ENCODE data around the gene C16orf78. TPM values are rescaled to one million over a fixed set of nuclear protein-coding genes. Genes with fewer than 3 reads are reported as not detected.

C16orf78 gene
- total and polyA plus RNA-seq, 2 of the 8 experiments (the other 6 are each of a cell fraction or from before 2014, with no cell fraction given) = not detected

GRCh38 chr16:49356728-49357488 is 16.7 kb upstream of the C16orf78 start:
- H2BK12ac ChIP-seq (ENCODE audit: low read depth, low read length) = no peak overlapping the region
- peaks cover 0 to 4% (median 0%) of the 10 kb centered on the region in 4 experiments; a peak in 3 of 7 replicates for H3K4me1 ChIP-seq (replicated peaks in 1 of 4; ENCODE audit: control insufficient read depth in 3 of 4, insufficient read depth in 4 of 4, low read length in 3 of 4)
- H3K4ac ChIP-seq (replicated peaks; ENCODE audit: insufficient read length, low read depth, low read length) = no peak overlapping the region
- no peak overlapping the region for H4K8ac ChIP-seq (ENCODE audit: extremely low read depth, insufficient read depth, low read length)
- H3K4me2 ChIP-seq (ENCODE audit: insufficient read depth in 1 of 2, low read depth in 2 of 2, low read length in 2 of 2) = no peak overlapping the region
- H2AK5ac ChIP-seq (ENCODE audit: low read depth, low read length) = no peak overlapping the region
- H2BK5ac ChIP-seq (ENCODE audit: low read depth, low read length) = no peak overlapping the region; the same call in 1 of the 2 replicates
- no peak overlapping the region for H2BK20ac ChIP-seq (ENCODE audit: low read length)
- DNase-seq (ENCODE audit: low read depth in 1 of 2, low spot score in 2 of 2) = no peak
- no peak overlapping the region for H3K9ac ChIP-seq (replicated peaks in 1 of 4; ENCODE audit: extremely low read depth in 1 of 4, low read depth in 3 of 4, low read length in 3 of 4)
- no peaks in the 10 kb centered on the region for H3K79me1 ChIP-seq (ENCODE audit: low read depth, low read length)
- no peaks in the 10 kb centered on the region for H3K36me3 ChIP-seq (ENCODE audit: control insufficient read depth in 2 of 4, insufficient read depth in 4 of 4, low read length in 3 of 4)
- no peak overlapping the region for H4K5ac ChIP-seq (ENCODE audit: insufficient read length, low read depth, low read length)
- H3K79me2 ChIP-seq (ENCODE audit: control insufficient read depth in 1 of 2, insufficient read depth in 2 of 2, low read length in 2 of 2) = no peaks in the 10 kb centered on the region
- H3K18ac ChIP-seq (ENCODE audit: extremely low read depth, low read length) = no peak overlapping the region
- no peak overlapping the region for H2AFZ ChIP-seq (ENCODE audit: low read length)
- no peaks in the 10 kb centered on the region for H3K9me3 ChIP-seq (ENCODE audit: insufficient read depth in 2 of 2, low read depth in 1 of 2, low read length in 1 of 2)
- H3K4me3 ChIP-seq (ENCODE audit: extremely low read depth in 1 of 4, insufficient read depth in 2 of 4, low read depth in 3 of 4, low read length in 4 of 4) = no peak overlapping the region
- H3K27ac ChIP-seq (ENCODE audit: low read depth, low read length) = no peak overlapping the region
- no peak overlapping the region for H3K56ac ChIP-seq (replicated peaks; ENCODE audit: insufficient read length, low read depth, low read length)
- H3K23ac ChIP-seq (ENCODE audit: insufficient read length) = no peak overlapping the region
- no peaks in the 10 kb centered on the region for H4K20me1 ChIP-seq (replicated peaks in 1 of 2; ENCODE audit: control insufficient read depth in 1 of 2, insufficient read depth in 2 of 2, low read length in 2 of 2)
- no peak overlapping the region for H3K14ac ChIP-seq (ENCODE audit: insufficient read length)
- WGBS, 2 experiments (ENCODE audit: extremely low coverage in 1 of 2, insufficient coverage in 1 of 2, insufficient read length in 1 of 2, insufficient replicate concordance in 2 of 2, low coverage in 1 of 2, low lambda C conversion rate in 2 of 2, missing lambda C conversion rate in 1 of 2) = 84% methylated on average over 19 of the region's 20 CpGs; no CpG with 5 or more reads in 1 of the 2 experiments
- no peak overlapping the region for H4K91ac ChIP-seq (replicated peaks; ENCODE audit: insufficient read length, low read length)
- no peak for FAIRE-seq
- no peak overlapping the region for H2BK120ac ChIP-seq (replicated peaks; ENCODE audit: low read depth, low read length)
- ChIA-PET POLR2A (ENCODE audit: partially characterized antibody) (interaction anchor here (3.1 kb wide), 1 partner anchor 10 kb away, joined by 12 read pairs; no protein-coding TSS in a partner anchor), CTCF (ENCODE audit: partially characterized antibody) (interaction anchor here (0.7 to 3.8 kb wide), 6 partner anchors 9 to 671 kb away, joined by 4 to 31 read pairs (median 8); partner anchors contain the start of gene C16orf78)
- no peak overlapping the region; the same call in 1 of the 2 replicates for H2BK15ac ChIP-seq (ENCODE audit: low read length)
- H3K23me2 ChIP-seq (ENCODE audit: low read depth, low read length) = no peaks in the 10 kb centered on the region
- H3K27me3 ChIP-seq (replicated peaks in 1 of 4; ENCODE audit: control insufficient read depth in 3 of 4, extremely low read depth in 1 of 4, insufficient read depth in 3 of 4, low read length in 3 of 4) = no peaks in the 10 kb centered on the region
- TF ChIP-seq TAF7 (optimal IDR thresholded peaks at IDR 0.05; ENCODE audit: borderline replicate concordance, low read depth, low read length) (no peak), JUN (IDR thresholded peaks at IDR 0.05; ENCODE audit: low read depth, low read length) (no peak), EZH2 (IDR thresholded peaks at IDR 0.05; ENCODE audit: low read depth, low read length, severe bottlenecking) (no peak), POU5F1 (IDR thresholded peaks at IDR 0.05; ENCODE audit: low read depth, low read length) (no peak), CHD2 (IDR thresholded peaks at IDR 0.05; ENCODE audit: low read length) (no peak), CREB1 (IDR thresholded peaks at IDR 0.05) (no peak), BRCA1 (IDR thresholded peaks at IDR 0.05; ENCODE audit: low read depth, low read length) (no peak), BACH1 (IDR thresholded peaks at IDR 0.05; ENCODE audit: low read length) (no peak), CBX8 (IDR thresholded peaks at IDR 0.05; ENCODE audit: borderline replicate concordance, low read depth, low read length) (no peak), NANOG (IDR thresholded peaks at IDR 0.05; ENCODE audit: insufficient read depth, low read depth, low read length, poor library complexity, severe bottlenecking) (no peak)
- TF ChIP-seq, protein P1, sequence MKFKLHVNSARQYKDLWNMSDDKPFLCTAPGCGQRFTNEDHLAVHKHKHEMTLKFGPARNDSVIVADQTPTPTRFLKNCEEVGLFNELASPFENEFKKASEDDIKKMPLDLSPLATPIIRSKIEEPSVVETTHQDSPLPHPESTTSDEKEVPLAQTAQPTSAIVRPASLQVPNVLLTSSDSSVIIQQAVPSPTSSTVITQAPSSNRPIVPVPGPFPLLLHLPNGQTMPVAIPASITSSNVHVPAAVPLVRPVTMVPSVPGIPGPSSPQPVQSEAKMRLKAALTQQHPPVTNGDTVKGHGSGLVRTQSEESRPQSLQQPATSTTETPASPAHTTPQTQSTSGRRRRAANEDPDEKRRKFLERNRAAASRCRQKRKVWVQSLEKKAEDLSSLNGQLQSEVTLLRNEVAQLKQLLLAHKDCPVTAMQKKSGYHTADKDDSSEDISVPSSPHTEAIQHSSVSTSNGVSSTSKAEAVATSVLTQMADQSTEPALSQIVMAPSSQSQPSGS (IDR thresholded peaks at IDR 0.05; ENCODE audit: low read length) = no peak
